Heart left ventricle (tissue), 13 donors: ENCODE results near the gene RUNX2.

Source experiments
- POLR2A ChIP-seq, 2 donors: fragments of 450-650 bp; IDR thresholded peaks; one replicate each; pipeline ENCODE4 v1.6.1; 2017; ENCODE audit warnings: antibody characterized with exemption in 2 of 2, mild to moderate bottlenecking in 2 of 2, moderate library complexity in 2 of 2
- TF ChIP-seq, protein P1 (sequence below), 12 donors: fragments of 200-600 bp; sonication (generic) in 4 of 12; IDR thresholded peaks; one replicate each; pipeline versions ENCODE4 v1.5.0 to v1.8.0; 2018 to 2022; ENCODE audit warnings: antibody characterized with exemption in 12 of 12, mild to moderate bottlenecking in 5 of 12
- donor health status: ischemic (EF 13 %, LVEDD 7.1; RV severe dilation, severe dysfunction).
- donor health status: DM: no; HTN: yes; CAD: no.
- donor health status: DM: no; HTN: no; CAD: no.
- donor health status: ischemic (EF 25% LVEDD 6.9; RV normal size, moderate dysfunction).
- donor health status: ischemic (EF 25% LVEDD 5.7; RV mildly dilated, moderate dysfunction).
- donor health status: ischemic (EF 35%, LVEDD 5.7; RV mildly dilated, moderate dysfunction).
- donor health status: nonischemic (EF 11% LVEDD 7.7; RV severe dilation, severe dysfunction).
- donor health status: DM: yes; HTN: yes; CAD: no.
- donor health status: PGD.
- donor health status: ischemic (EF 29% LVEDD 5.4; RV normal size, mild dysfunction).
- donor health status: nonischemic (EF 23%, LVEDD 6.1; RV moderate dilation, normal function).

GRCh38 chr6:45698046-45698445 lies 369.9 kb downstream of the RUNX2 start:
- TF ChIP-seq, protein P1, sequence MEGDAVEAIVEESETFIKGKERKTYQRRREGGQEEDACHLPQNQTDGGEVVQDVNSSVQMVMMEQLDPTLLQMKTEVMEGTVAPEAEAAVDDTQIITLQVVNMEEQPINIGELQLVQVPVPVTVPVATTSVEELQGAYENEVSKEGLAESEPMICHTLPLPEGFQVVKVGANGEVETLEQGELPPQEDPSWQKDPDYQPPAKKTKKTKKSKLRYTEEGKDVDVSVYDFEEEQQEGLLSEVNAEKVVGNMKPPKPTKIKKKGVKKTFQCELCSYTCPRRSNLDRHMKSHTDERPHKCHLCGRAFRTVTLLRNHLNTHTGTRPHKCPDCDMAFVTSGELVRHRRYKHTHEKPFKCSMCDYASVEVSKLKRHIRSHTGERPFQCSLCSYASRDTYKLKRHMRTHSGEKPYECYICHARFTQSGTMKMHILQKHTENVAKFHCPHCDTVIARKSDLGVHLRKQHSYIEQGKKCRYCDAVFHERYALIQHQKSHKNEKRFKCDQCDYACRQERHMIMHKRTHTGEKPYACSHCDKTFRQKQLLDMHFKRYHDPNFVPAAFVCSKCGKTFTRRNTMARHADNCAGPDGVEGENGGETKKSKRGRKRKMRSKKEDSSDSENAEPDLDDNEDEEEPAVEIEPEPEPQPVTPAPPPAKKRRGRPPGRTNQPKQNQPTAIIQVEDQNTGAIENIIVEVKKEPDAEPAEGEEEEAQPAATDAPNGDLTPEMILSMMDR (IDR thresholded peaks at IDR 0.05), result no peak
- TF ChIP-seq POLR2A (IDR thresholded peaks at IDR 0.05), result no peak
